Ishikawa (cell line): ENCODE measurements around the gene HMGN4.

Experiments
- CREB1 ChIP-seq: IDR thresholded peaks from 2 replicates; pipeline ENCODE4 v1.6.1; 2012; ENCODE audit warnings: low read depth
- EP300 ChIP-seq: IDR thresholded peaks from 2 replicates; pipeline ENCODE4 v1.6.1; 2012; ENCODE audit warnings: borderline replicate concordance
- FOXM1 ChIP-seq: IDR thresholded peaks from 2 replicates; pipeline ENCODE4 v1.6.1; 2012; ENCODE audit warnings: low read depth, borderline replicate concordance
- TAF1 ChIP-seq: IDR thresholded peaks from 2 replicates; pipeline ENCODE4 v1.6.1; 2012; ENCODE audit warnings: low read depth, mild to moderate bottlenecking
- ZBTB7A ChIP-seq: IDR thresholded peaks from 2 replicates; pipeline ENCODE4 v1.6.1; 2012; ENCODE audit warnings: low read depth
- TF ChIP-seq, protein P1 (sequence below): IDR thresholded peaks from 2 replicates; pipeline ENCODE4 v1.6.1; 2012
- TF ChIP-seq, protein P2 (sequence below): IDR thresholded peaks from 2 replicates; pipeline ENCODE4 v1.6.1; 2012; ENCODE audit warnings: low read depth, mild to moderate bottlenecking

DNA sequence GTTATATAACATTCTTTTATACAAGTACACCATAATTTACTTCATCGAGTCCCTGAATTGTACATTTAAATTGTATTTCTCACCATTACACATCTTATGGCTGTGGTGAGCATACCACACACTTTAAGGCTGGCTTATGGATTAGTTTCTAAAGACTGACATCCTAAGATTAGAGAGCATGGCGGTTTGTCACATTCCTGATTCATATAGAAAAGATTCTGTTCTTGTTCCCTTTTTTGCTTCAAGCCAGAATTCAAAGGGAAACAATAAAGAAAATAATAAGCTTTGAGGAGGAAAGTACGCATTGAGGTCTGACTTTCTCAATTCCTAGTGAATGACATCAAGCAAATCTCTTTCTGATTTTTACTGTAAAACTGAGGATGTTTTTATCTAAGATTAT lies 35.5 kb upstream of the HMGN4 start:
- TF ChIP-seq CREB1 (no peak), TAF1 (no peak), FOXM1 (no peak), EP300 (no peak), ZBTB7A (no peak)
- TF ChIP-seq, protein P1, sequence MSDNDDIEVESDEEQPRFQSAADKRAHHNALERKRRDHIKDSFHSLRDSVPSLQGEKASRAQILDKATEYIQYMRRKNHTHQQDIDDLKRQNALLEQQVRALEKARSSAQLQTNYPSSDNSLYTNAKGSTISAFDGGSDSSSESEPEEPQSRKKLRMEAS = no peak
- TF ChIP-seq, protein P2, sequence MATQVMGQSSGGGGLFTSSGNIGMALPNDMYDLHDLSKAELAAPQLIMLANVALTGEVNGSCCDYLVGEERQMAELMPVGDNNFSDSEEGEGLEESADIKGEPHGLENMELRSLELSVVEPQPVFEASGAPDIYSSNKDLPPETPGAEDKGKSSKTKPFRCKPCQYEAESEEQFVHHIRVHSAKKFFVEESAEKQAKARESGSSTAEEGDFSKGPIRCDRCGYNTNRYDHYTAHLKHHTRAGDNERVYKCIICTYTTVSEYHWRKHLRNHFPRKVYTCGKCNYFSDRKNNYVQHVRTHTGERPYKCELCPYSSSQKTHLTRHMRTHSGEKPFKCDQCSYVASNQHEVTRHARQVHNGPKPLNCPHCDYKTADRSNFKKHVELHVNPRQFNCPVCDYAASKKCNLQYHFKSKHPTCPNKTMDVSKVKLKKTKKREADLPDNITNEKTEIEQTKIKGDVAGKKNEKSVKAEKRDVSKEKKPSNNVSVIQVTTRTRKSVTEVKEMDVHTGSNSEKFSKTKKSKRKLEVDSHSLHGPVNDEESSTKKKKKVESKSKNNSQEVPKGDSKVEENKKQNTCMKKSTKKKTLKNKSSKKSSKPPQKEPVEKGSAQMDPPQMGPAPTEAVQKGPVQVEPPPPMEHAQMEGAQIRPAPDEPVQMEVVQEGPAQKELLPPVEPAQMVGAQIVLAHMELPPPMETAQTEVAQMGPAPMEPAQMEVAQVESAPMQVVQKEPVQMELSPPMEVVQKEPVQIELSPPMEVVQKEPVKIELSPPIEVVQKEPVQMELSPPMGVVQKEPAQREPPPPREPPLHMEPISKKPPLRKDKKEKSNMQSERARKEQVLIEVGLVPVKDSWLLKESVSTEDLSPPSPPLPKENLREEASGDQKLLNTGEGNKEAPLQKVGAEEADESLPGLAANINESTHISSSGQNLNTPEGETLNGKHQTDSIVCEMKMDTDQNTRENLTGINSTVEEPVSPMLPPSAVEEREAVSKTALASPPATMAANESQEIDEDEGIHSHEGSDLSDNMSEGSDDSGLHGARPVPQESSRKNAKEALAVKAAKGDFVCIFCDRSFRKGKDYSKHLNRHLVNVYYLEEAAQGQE = no peak
